HG03439 (cell line): ENCODE results near the gene PRMT3.
"Not testable (repeated sequence)": the region's sequence is repeated elsewhere in the genome, so short reads cannot be mapped to it uniquely, and the experiment has no call there.

Source experiments
- ATAC-seq: cut with Tn5 transposase; IDR thresholded peaks from one replicate; pipeline ENCODE4 v1.9.1; 2021; ENCODE audit warnings: mild to moderate bottlenecking, moderate library complexity; ENCODE audit not compliant: unreplicated experiment

Gene PRMT3

GRCh38 chr11:20387261-20388095 lies at the start of gene PRMT3:
TSS of gene PRMT3 (plus strand) at chr11:20387716. CDS start at chr11:20387747, 31 bp downstream.
- ATAC-seq, result peak; percentile 80

GRCh38 chr11:20342347-20343141 lies 45.0 kb upstream of the PRMT3 start:
- no peak for ATAC-seq

- ATAC-seq, result no peak
Measured at GRCh38 chr11:20351136-20351535, 36.4 kb upstream of the PRMT3 start.

- no peak for ATAC-seq
Measured at GRCh38 chr11:20351751-20352262, 35.7 kb upstream of the PRMT3 start.

- no peak for ATAC-seq
Measured at GRCh38 chr11:20353829-20354434, 33.6 kb upstream of the PRMT3 start.

GRCh38 chr11:20355221-20356219 lies 32.0 kb upstream of the PRMT3 start:
- ATAC-seq, result peak; percentile 69

GRCh38 chr11:20357150-20357549 lies 30.4 kb upstream of the PRMT3 start:
- no peak for ATAC-seq

GRCh38 chr11:20360650-20361049 lies 26.9 kb upstream of the PRMT3 start:
- peak; percentile 47 for ATAC-seq

GRCh38 chr11:20362481-20362880 lies 25.0 kb upstream of the PRMT3 start:
- no peak for ATAC-seq

GRCh38 chr11:20363149-20363499 lies 24.4 kb upstream of the PRMT3 start:
- no peak for ATAC-seq

- ATAC-seq, result peak; percentile 81
Measured at GRCh38 chr11:20363500-20364340, 23.8 kb upstream of the PRMT3 start, which contains the start of gene HTATIP2. TSS of gene HTATIP2 (plus strand) at chr11:20363714. CDS start at chr11:20364238, 524 bp downstream.

- peak; percentile 13 for ATAC-seq
Measured at GRCh38 chr11:20364341-20364792, 23.1 kb upstream of the PRMT3 start.

GRCh38 chr11:20365465-20365864 lies 22.1 kb upstream of the PRMT3 start:
- not testable (repeated sequence) for ATAC-seq

GRCh38 chr11:20367313-20367948 lies 20.1 kb upstream of the PRMT3 start:
- no peak for ATAC-seq

GRCh38 chr11:20368438-20368837 lies 19.1 kb upstream of the PRMT3 start:
- no peak for ATAC-seq

GRCh38 chr11:20369826-20370225 lies 17.7 kb upstream of the PRMT3 start:
- no peak for ATAC-seq

GRCh38 chr11:20372081-20372626 lies 15.4 kb upstream of the PRMT3 start:
- ATAC-seq, result no peak

GRCh38 chr11:20373147-20373546 lies 14.4 kb upstream of the PRMT3 start:
- ATAC-seq, result no peak
